Endothelial cell (in vitro differentiated cells): ENCODE data around the gene KCNJ8. TPM values are rescaled to one million over a fixed set of nuclear protein-coding genes. Genes with fewer than 3 reads are reported as not detected.

ENCODE experiments used
- DNase-seq: peaks from one replicate; pipeline ENCODE4 v3.0.0; 2021; ENCODE audit warnings: low spot score
- H3K27ac Mint-ChIP-seq: one replicate; pipeline ENCODE4 v1.8.0; 2021; ENCODE audit warnings: mixed read lengths, inconsistent platforms; ENCODE audit not compliant: unreplicated experiment
- H3K27me3 Mint-ChIP-seq: one replicate; pipeline ENCODE4 v1.8.0; 2021; ENCODE audit warnings: mild to moderate bottlenecking, moderate library complexity, mixed read lengths, inconsistent platforms; ENCODE audit not compliant: unreplicated experiment
- H3K36me3 Mint-ChIP-seq: one replicate; pipeline ENCODE4 v1.8.0; 2021; ENCODE audit warnings: mild to moderate bottlenecking, low read depth, mixed read lengths, inconsistent platforms; ENCODE audit not compliant: unreplicated experiment
- H3K4me1 Mint-ChIP-seq: one replicate; pipeline ENCODE4 v1.8.0; 2021; ENCODE audit warnings: mild to moderate bottlenecking, mixed read lengths, inconsistent platforms; ENCODE audit not compliant: unreplicated experiment
- H3K4me3 Mint-ChIP-seq: one replicate; pipeline ENCODE4 v1.8.0; 2021; ENCODE audit warnings: mild to moderate bottlenecking, mixed read lengths, inconsistent platforms; ENCODE audit not compliant: unreplicated experiment
- H3K9me3 Mint-ChIP-seq: one replicate; pipeline ENCODE4 v1.8.0; 2021; ENCODE audit warnings: mixed read lengths, inconsistent platforms; ENCODE audit not compliant: unreplicated experiment
- CTCF ChIP-seq: fragments of 200-600 bp; sonication (generic); IDR thresholded peaks from one replicate; pipeline ENCODE4 v1.5.0; 2021; ENCODE audit warnings: antibody characterized with exemption; ENCODE audit not compliant: unreplicated experiment
- total RNA-seq: library from RNA; stranded (reverse); fragmentation: NEBNext Ultra II Directional; extraction: Animal tissue kit (Norgen Biotek cat#: 25700); gene quantifications from one replicate; pipeline ENCODE4 v1.2.1, GENCODE V29; 2021; ENCODE audit not compliant: unreplicated experiment

Gene KCNJ8
- total RNA-seq, 1 donor from 2014 or later = 0.23 TPM

GRCh38 chr12:21763531-21763930 is 11.0 kb downstream of the KCNJ8 start:
- no peak overlapping the region for H3K4me3 Mint-ChIP-seq
- TF ChIP-seq CTCF = no peak
- no peaks in the 10 kb centered on the region for H3K9me3 Mint-ChIP-seq
- no peak for DNase-seq
- no peak overlapping the region for H3K27ac Mint-ChIP-seq
- H3K4me1 Mint-ChIP-seq = no peaks in the 10 kb centered on the region
- H3K27me3 Mint-ChIP-seq = no peaks in the 10 kb centered on the region
- H3K36me3 Mint-ChIP-seq = no peaks in the 10 kb centered on the region

GRCh38 chr12:21759737-21760136 is 14.8 kb downstream of the KCNJ8 start:
- DNase-seq = no peak
- Mint-ChIP-seq H3K9me3 (no peaks in the 10 kb centered on the region), H3K27me3 (no peaks in the 10 kb centered on the region), H3K36me3 (no peaks in the 10 kb centered on the region), H3K27ac (no peak overlapping the region), H3K4me3 (no peak overlapping the region), H3K4me1 (no peaks in the 10 kb centered on the region)
- no peak for TF ChIP-seq CTCF

GRCh38 chr12:21757735-21758134 is 16.8 kb downstream of the KCNJ8 start:
- no peaks in the 10 kb centered on the region for H3K27me3 Mint-ChIP-seq
- no peak overlapping the region for H3K4me3 Mint-ChIP-seq
- no peak for DNase-seq
- H3K9me3 Mint-ChIP-seq = no peaks in the 10 kb centered on the region
- no peak overlapping the region for H3K27ac Mint-ChIP-seq
- no peaks in the 10 kb centered on the region for H3K4me1 Mint-ChIP-seq
- no peaks in the 10 kb centered on the region for H3K36me3 Mint-ChIP-seq
- TF ChIP-seq CTCF = no peak

- no peak for DNase-seq
- Mint-ChIP-seq H3K4me1 (no peaks in the 10 kb centered on the region), H3K36me3 (no peaks in the 10 kb centered on the region), H3K9me3 (no peaks in the 10 kb centered on the region), H3K4me3 (no peak overlapping the region), H3K27ac (no peak overlapping the region), H3K27me3 (no peaks in the 10 kb centered on the region)
- no peak for TF ChIP-seq CTCF
Observed at GRCh38 chr12:21756699-21757098, 17.8 kb downstream of the KCNJ8 start.

GRCh38 chr12:21751517-21751916 is 23.0 kb downstream of the KCNJ8 start:
- Mint-ChIP-seq H3K36me3 (no peaks in the 10 kb centered on the region), H3K27ac (no peak overlapping the region), H3K27me3 (no peaks in the 10 kb centered on the region), H3K9me3 (no peaks in the 10 kb centered on the region), H3K4me3 (no peak overlapping the region), H3K4me1 (no peaks in the 10 kb centered on the region)
- no peak for TF ChIP-seq CTCF
- DNase-seq = no peak
